Measurements from ENCODE around the gene AKTIP.

DNA sequence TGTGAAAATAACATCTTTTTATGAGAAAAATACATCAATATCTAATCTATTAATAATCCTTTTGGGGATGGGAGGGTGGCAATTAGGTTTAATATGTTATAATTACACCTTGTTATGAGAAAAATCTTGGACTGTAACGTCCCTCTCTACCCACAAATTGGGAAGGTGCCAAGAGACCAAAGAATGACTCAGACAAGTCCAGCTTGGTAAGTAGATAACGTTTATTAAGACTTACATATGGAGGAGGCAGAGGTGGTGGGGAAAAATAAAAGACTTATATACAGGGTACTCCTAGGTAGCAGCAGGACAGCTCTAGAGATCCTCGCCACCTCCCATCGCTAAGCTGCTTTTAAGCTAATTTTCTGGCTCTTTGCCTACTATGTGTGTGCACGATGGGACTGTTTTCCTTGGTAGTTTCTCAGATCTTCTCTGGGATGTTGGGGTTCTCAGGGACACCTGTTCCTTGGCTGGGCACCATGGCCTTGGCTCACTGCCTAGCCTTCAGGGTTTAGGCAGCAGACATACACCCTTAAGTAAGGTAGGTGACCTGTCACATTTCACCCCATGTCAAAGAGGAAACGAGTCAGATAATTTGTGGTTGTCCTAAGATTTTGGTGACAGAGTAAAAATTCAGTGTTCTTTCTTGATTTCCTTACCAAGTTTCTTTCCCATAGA, 37.3 kb downstream of the AKTIP start:
- TF ChIP-seq POLR2AphosphoS5 (IDR thresholded peaks at IDR 0.05; ENCODE audit: low read depth, low read length) = no peak
- no peak for TF ChIP-seq TAF1 (IDR thresholded peaks at IDR 0.05; ENCODE audit: borderline replicate concordance, insufficient read depth, low read length)
- TF ChIP-seq, protein P1, sequence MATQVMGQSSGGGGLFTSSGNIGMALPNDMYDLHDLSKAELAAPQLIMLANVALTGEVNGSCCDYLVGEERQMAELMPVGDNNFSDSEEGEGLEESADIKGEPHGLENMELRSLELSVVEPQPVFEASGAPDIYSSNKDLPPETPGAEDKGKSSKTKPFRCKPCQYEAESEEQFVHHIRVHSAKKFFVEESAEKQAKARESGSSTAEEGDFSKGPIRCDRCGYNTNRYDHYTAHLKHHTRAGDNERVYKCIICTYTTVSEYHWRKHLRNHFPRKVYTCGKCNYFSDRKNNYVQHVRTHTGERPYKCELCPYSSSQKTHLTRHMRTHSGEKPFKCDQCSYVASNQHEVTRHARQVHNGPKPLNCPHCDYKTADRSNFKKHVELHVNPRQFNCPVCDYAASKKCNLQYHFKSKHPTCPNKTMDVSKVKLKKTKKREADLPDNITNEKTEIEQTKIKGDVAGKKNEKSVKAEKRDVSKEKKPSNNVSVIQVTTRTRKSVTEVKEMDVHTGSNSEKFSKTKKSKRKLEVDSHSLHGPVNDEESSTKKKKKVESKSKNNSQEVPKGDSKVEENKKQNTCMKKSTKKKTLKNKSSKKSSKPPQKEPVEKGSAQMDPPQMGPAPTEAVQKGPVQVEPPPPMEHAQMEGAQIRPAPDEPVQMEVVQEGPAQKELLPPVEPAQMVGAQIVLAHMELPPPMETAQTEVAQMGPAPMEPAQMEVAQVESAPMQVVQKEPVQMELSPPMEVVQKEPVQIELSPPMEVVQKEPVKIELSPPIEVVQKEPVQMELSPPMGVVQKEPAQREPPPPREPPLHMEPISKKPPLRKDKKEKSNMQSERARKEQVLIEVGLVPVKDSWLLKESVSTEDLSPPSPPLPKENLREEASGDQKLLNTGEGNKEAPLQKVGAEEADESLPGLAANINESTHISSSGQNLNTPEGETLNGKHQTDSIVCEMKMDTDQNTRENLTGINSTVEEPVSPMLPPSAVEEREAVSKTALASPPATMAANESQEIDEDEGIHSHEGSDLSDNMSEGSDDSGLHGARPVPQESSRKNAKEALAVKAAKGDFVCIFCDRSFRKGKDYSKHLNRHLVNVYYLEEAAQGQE (IDR thresholded peaks at IDR 0.05; ENCODE audit: insufficient read depth in 1 of 2, low read depth in 2 of 2, low read length in 2 of 2) = no peak
- no peak for TF ChIP-seq SIN3A (IDR thresholded peaks at IDR 0.05; ENCODE audit: borderline replicate concordance, insufficient read depth, low read length)
- TF ChIP-seq FOXP2 (optimal IDR thresholded peaks at IDR 0.05; ENCODE audit: borderline replicate concordance, extremely low read depth, extremely low read length, insufficient read depth) = no peak

All from PFSK-1 (cell line).